NT2/D1 (cell line): ENCODE data around the gene RSPO4.

Experiments used
- YY1 ChIP-seq: IDR thresholded peaks from 2 replicates; pipeline ENCODE4 v1.6.1; 2011; ENCODE audit not compliant: insufficient read length, insufficient read depth
- ZNF274 ChIP-seq: IDR thresholded peaks from 2 replicates; pipeline ENCODE4 v1.6.1; 2011; ENCODE audit warnings: mild to moderate bottlenecking, low read depth, low read length

DNA sequence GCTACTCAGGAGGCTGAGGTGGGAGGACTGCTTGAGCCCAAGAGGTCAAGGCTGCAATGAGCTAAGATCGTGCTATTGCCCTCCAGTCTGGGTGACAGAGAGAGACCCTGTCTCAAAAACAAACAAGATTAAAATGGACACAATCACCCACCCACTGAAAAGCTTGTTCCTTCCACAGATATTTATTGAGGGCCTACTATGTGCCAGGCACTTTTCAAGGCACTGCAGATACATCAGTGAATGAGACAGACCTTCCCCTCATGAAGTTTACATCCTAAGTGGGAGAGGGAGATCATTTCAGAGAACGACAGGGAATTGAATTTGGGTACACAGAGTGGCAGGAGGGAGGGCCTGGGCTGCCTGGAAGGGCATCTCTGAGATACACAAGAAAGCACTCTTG, 14.4 kb downstream of the RSPO4 start:
- TF ChIP-seq YY1 = no peak
- TF ChIP-seq ZNF274 = no peak
